GM10847 (cell line): Measurements from ENCODE around the gene MAGEA11.

Experiments used
- POLR2A ChIP-seq: IDR thresholded peaks from 2 replicates; pipeline ENCODE4 v1.6.1; 2011; ENCODE audit not compliant: insufficient read length; ENCODE audit errors: extremely low read depth

Gene MAGEA11

GRCh38 chrX:149716632-149717031 is 4.8 kb downstream of the MAGEA11 start:
- no peak for TF ChIP-seq POLR2A

- TF ChIP-seq POLR2A: no peak
Measured at GRCh38 chrX:149717803-149718202, 5.9 kb downstream of the MAGEA11 start.

GRCh38 chrX:149718757-149719156 is 6.9 kb downstream of the MAGEA11 start:
- no peak for TF ChIP-seq POLR2A

- no peak for TF ChIP-seq POLR2A
Measured at GRCh38 chrX:149720021-149720689, 8.3 kb downstream of the MAGEA11 start.

- TF ChIP-seq POLR2A: no peak
Measured at GRCh38 chrX:149721778-149722177, 9.9 kb downstream of the MAGEA11 start.

- TF ChIP-seq POLR2A: no peak
Measured at GRCh38 chrX:149757206-149758067, 45.6 kb downstream of the MAGEA11 start.

GRCh38 chrX:149758068-149758714 is 46.3 kb downstream of the MAGEA11 start:
- TF ChIP-seq POLR2A: no peak

GRCh38 chrX:149759824-149760223 is 48.0 kb downstream of the MAGEA11 start:
- no peak for TF ChIP-seq POLR2A

GRCh38 chrX:149760965-149761364 is 49.1 kb downstream of the MAGEA11 start:
- TF ChIP-seq POLR2A: no peak

- no peak for TF ChIP-seq POLR2A
Measured at GRCh38 chrX:149762696-149763614, 51.1 kb downstream of the MAGEA11 start.
